ENCODE results near the gene SPPL3. TPM values are rescaled to one million over a fixed set of nuclear protein-coding genes. Genes with fewer than 3 reads are reported as not detected.

The SPPL3 gene
- polyA plus RNA-seq, 1 of the 3 experiments (the other 2 are of a cell fraction) = 18.8 TPM

DNA sequence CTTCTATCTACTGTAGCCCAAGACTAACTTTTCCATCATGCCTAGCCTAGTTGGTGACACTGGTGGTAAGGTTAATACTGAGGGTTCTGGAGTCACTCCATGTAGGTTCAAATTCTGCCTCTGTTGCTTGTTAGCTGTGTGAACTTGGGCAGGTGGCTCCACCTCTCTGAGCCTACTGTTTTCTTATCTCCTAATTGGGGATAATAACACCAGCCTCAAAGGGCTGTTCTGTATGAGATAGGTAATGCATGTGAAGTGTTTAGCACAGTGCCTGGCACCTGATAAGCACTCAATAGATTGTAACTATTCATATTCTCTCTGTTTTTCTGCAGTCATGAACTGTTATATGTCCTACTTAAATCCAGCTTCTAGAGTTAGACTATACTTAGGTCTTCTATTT is 17.5 kb upstream of the SPPL3 start:
- H3K9ac ChIP-seq = no peak overlapping the region
- POLR2A ChIA-PET = no interaction called here
- TF ChIP-seq NRF1 (IDR thresholded peaks at IDR 0.05; ENCODE audit: low read depth, low read length) (no peak), POLR2AphosphoS5 (IDR thresholded peaks at IDR 0.05; ENCODE audit: low read depth, low read length) (no peak), NFIC (IDR thresholded peaks at IDR 0.05; ENCODE audit: borderline replicate concordance) (no peak), ZBTB33 (IDR thresholded peaks at IDR 0.05; ENCODE audit: borderline replicate concordance, low read depth) (no peak), EZH2phosphoT487 (IDR thresholded peaks at IDR 0.05; ENCODE audit: borderline replicate concordance, low read depth) (no peak), FOXM1 (IDR thresholded peaks at IDR 0.05; ENCODE audit: low read depth) (no peak), SIN3A (IDR thresholded peaks at IDR 0.05; ENCODE audit: borderline replicate concordance, low read depth, low read length) (no peak), RXRA (IDR thresholded peaks at IDR 0.05; ENCODE audit: borderline replicate concordance, low read depth) (no peak), GABPA (IDR thresholded peaks at IDR 0.05; ENCODE audit: low read depth) (no peak), TEAD4 (IDR thresholded peaks at IDR 0.05; ENCODE audit: borderline replicate concordance, insufficient read depth) (no peak)
- TF ChIP-seq, protein P1, sequence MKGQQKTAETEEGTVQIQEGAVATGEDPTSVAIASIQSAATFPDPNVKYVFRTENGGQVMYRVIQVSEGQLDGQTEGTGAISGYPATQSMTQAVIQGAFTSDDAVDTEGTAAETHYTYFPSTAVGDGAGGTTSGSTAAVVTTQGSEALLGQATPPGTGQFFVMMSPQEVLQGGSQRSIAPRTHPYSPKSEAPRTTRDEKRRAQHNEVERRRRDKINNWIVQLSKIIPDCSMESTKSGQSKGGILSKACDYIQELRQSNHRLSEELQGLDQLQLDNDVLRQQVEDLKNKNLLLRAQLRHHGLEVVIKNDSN (IDR thresholded peaks at IDR 0.05; ENCODE audit: borderline replicate concordance, low read depth) = no peak
- H3K79me2 ChIP-seq (ENCODE audit: insufficient read depth) = no peaks in the 10 kb centered on the region
- H4K20me1 ChIP-seq (ENCODE audit: insufficient read depth) = no peaks in the 10 kb centered on the region
- no peak overlapping the region for H2AFZ ChIP-seq (ENCODE audit: low read depth)
- no peaks in the 10 kb centered on the region for H3K9me2 ChIP-seq
- H3K27ac ChIP-seq (ENCODE audit: low read depth in 2 of 2, low read length in 1 of 2) = no peak overlapping the region
- no peaks in the 10 kb centered on the region for H3F3A ChIP-seq (replicated peaks; ENCODE audit: insufficient read depth)
- DNase-seq = no peak
- no peaks in the 10 kb centered on the region for H3K9me3 ChIP-seq
- no peak overlapping the region for H3K4me3 ChIP-seq (ENCODE audit: low read depth in 2 of 2, low read length in 1 of 2)
- no peaks in the 10 kb centered on the region for H3K27me3 ChIP-seq (ENCODE audit: insufficient read depth)
- CTCF ChIA-PET = interaction anchor here (0.8 kb wide), 1 partner anchor 10 kb away, joined by 3 read pairs; no protein-coding TSS in a partner anchor
- no peak overlapping the region for H3K4me2 ChIP-seq
- H3K4me1 ChIP-seq (ENCODE audit: control insufficient read depth in 1 of 2, insufficient read depth in 2 of 2, low read depth in 1 of 2, low read length in 1 of 2) = no peaks in the 10 kb centered on the region
- H3K36me3 ChIP-seq (replicated peaks in 1 of 2; ENCODE audit: control insufficient read depth in 1 of 2, insufficient read depth in 2 of 2, low read length in 1 of 2) = no peaks in the 10 kb centered on the region

- no peaks in the 10 kb centered on the region for H3F3A ChIP-seq (replicated peaks; ENCODE audit: insufficient read depth)
- H3K9me3 ChIP-seq = no peaks in the 10 kb centered on the region
- WGBS (ENCODE audit: low lambda C conversion rate) = 92% methylated on average over 3 of the region's 3 CpGs
- ChIA-PET CTCF (no interaction called here), POLR2A (no interaction called here)
- no peaks in the 10 kb centered on the region for H4K20me1 ChIP-seq (ENCODE audit: insufficient read depth)
- no peak overlapping the region for H3K4me2 ChIP-seq
- no peak for DNase-seq
- no peaks in the 10 kb centered on the region for H3K4me1 ChIP-seq (ENCODE audit: control insufficient read depth in 1 of 2, insufficient read depth in 2 of 2, low read depth in 1 of 2, low read length in 1 of 2)
- no peak overlapping the region for H2AFZ ChIP-seq (ENCODE audit: low read depth)
- no peaks in the 10 kb centered on the region for H3K36me3 ChIP-seq (replicated peaks in 1 of 2; ENCODE audit: control insufficient read depth in 1 of 2, insufficient read depth in 2 of 2, low read length in 1 of 2)
- H3K9me2 ChIP-seq = no peaks in the 10 kb centered on the region
- H3K27me3 ChIP-seq (ENCODE audit: insufficient read depth) = no peaks in the 10 kb centered on the region
- H3K79me2 ChIP-seq (ENCODE audit: insufficient read depth) = no peaks in the 10 kb centered on the region
- H3K9ac ChIP-seq = no peak overlapping the region
- H3K4me3 ChIP-seq (ENCODE audit: low read depth in 2 of 2, low read length in 1 of 2) = no peak overlapping the region
- TF ChIP-seq, protein P2, sequence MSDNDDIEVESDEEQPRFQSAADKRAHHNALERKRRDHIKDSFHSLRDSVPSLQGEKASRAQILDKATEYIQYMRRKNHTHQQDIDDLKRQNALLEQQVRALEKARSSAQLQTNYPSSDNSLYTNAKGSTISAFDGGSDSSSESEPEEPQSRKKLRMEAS (IDR thresholded peaks at IDR 0.05; ENCODE audit: low read depth) = no peak
- TF ChIP-seq ZBTB33 (IDR thresholded peaks at IDR 0.05; ENCODE audit: borderline replicate concordance, low read depth) (no peak), MEF2A (IDR thresholded peaks at IDR 0.05; ENCODE audit: borderline replicate concordance, low read depth) (no peak), JUND (IDR thresholded peaks at IDR 0.05) (no peak), RCOR1 (IDR thresholded peaks at IDR 0.05; ENCODE audit: low read length) (no peak), GATA2 (CRISPR knock-in tag; IDR thresholded peaks at IDR 0.05) (no peak)
- TF ChIP-seq, protein P3, sequence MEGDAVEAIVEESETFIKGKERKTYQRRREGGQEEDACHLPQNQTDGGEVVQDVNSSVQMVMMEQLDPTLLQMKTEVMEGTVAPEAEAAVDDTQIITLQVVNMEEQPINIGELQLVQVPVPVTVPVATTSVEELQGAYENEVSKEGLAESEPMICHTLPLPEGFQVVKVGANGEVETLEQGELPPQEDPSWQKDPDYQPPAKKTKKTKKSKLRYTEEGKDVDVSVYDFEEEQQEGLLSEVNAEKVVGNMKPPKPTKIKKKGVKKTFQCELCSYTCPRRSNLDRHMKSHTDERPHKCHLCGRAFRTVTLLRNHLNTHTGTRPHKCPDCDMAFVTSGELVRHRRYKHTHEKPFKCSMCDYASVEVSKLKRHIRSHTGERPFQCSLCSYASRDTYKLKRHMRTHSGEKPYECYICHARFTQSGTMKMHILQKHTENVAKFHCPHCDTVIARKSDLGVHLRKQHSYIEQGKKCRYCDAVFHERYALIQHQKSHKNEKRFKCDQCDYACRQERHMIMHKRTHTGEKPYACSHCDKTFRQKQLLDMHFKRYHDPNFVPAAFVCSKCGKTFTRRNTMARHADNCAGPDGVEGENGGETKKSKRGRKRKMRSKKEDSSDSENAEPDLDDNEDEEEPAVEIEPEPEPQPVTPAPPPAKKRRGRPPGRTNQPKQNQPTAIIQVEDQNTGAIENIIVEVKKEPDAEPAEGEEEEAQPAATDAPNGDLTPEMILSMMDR (IDR thresholded peaks at IDR 0.05) = no peak
- no peak overlapping the region for H3K27ac ChIP-seq (ENCODE audit: low read depth in 2 of 2, low read length in 1 of 2)
Observed at GRCh38 chr12:120920178-120920577, 16.0 kb upstream of the SPPL3 start.
